ENCODE results near the gene KRTAP13-1. TPM values are rescaled to one million over a fixed set of nuclear protein-coding genes. Genes with fewer than 3 reads are reported as not detected.

Gene KRTAP13-1
- total RNA-seq, 6 experiments from 2014 or later = not detected

GRCh38 chr21:30391492-30392025, 4.3 kb upstream of the KRTAP13-1 start:
- H3K9me3 ChIP-seq = no peaks in the 10 kb centered on the region
- TF ChIP-seq CTCF (IDR thresholded peaks at IDR 0.05) (no peak), POLR2A (IDR thresholded peaks at IDR 0.05) (no peak)
- ATAC-seq = no peak
- no peak for DNase-seq
- H3K27ac ChIP-seq = no peak overlapping the region
- intact Hi-C loops (cut with DNase I) = no loop called here
- no peaks in the 10 kb centered on the region for H3K4me1 ChIP-seq
- no peak overlapping the region for H3K4me3 ChIP-seq
- WGBS (ENCODE audit: insufficient coverage, low coverage, low lambda C conversion rate, missing lambda C conversion rate) = 29% methylated on average over 2 of the region's 2 CpGs
- no peaks in the 10 kb centered on the region for H3K36me3 ChIP-seq
- H3K27me3 ChIP-seq = no peaks in the 10 kb centered on the region

GRCh38 chr21:30408782-30409494, 13.1 kb downstream of the KRTAP13-1 start:
- 29% methylated on average over 9 of the region's 14 CpGs for WGBS (ENCODE audit: insufficient coverage, low coverage, low lambda C conversion rate, missing lambda C conversion rate)
- Histone ChIP-seq H3K27me3 (no peaks in the 10 kb centered on the region), H3K9me3 (no peaks in the 10 kb centered on the region), H3K36me3 (no peaks in the 10 kb centered on the region), H3K27ac (no peak overlapping the region), H3K4me1 (no peaks in the 10 kb centered on the region), H3K4me3 (no peak overlapping the region)
- ATAC-seq (peak; percentile 69 to 75 (median 72)), DNase-seq (peak in 1 of 3 donors; percentile 25)
- TF ChIP-seq CTCF (IDR thresholded peaks at IDR 0.05) = peak; percentile 12 to 45 (median 30)
- no peak for TF ChIP-seq POLR2A (IDR thresholded peaks at IDR 0.05)
- intact Hi-C loops (cut with DNase I) = no loop called here

- no peak for ATAC-seq
- intact Hi-C loops (cut with DNase I) = no loop called here
- no peaks in the 10 kb centered on the region for H3K9me3 ChIP-seq
- H3K4me1 ChIP-seq = no peaks in the 10 kb centered on the region
- no peak overlapping the region for H3K27ac ChIP-seq
- H3K4me3 ChIP-seq = no peak overlapping the region
- WGBS (ENCODE audit: insufficient coverage, low coverage, low lambda C conversion rate, missing lambda C conversion rate) = 49% methylated on average over 5 of the region's 5 CpGs
- no peak for TF ChIP-seq CTCF (IDR thresholded peaks at IDR 0.05)
- TF ChIP-seq POLR2A (IDR thresholded peaks at IDR 0.05) = no peak
- H3K27me3 ChIP-seq = no peaks in the 10 kb centered on the region
- no peaks in the 10 kb centered on the region for H3K36me3 ChIP-seq
- DNase-seq = no peak
Observed at GRCh38 chr21:30415993-30416392, 20.2 kb downstream of the KRTAP13-1 start.

- H3K36me3 ChIP-seq = no peaks in the 10 kb centered on the region
- no peaks in the 10 kb centered on the region for H3K27me3 ChIP-seq
- DNase-seq (no peak), ATAC-seq (no peak)
- TF ChIP-seq CTCF (IDR thresholded peaks at IDR 0.05) = no peak
- no peak for TF ChIP-seq POLR2A (IDR thresholded peaks at IDR 0.05)
- H3K9me3 ChIP-seq = no peaks in the 10 kb centered on the region
- 48% methylated on average over 5 of the region's 5 CpGs for WGBS (ENCODE audit: insufficient coverage, low coverage, low lambda C conversion rate, missing lambda C conversion rate)
- no peak within 1 kb of the TSS for H3K4me3 ChIP-seq
- intact Hi-C loops (cut with DNase I) = no loop called here
- no peak within 1 kb of the TSS for H3K27ac ChIP-seq
- H3K4me1 ChIP-seq = no peaks in the 10 kb centered on the region
Observed at GRCh38 chr21:30425826-30426225, 30.0 kb downstream of the KRTAP13-1 start, which contains the start of gene KRTAP13-3. KRTAP13-3 (minus strand) TSS chr21:30425926; CDS start chr21:30425912, 14 bp downstream.
